ENCODE measurements around the gene POU6F2. TPM values are rescaled to one million over a fixed set of nuclear protein-coding genes. Genes with fewer than 3 reads are reported as not detected.

POU6F2 gene
- total and polyA plus RNA-seq, 12 donors, result 0.03 to 0.31 (median 0.19) TPM; not detected in 9

DNA sequence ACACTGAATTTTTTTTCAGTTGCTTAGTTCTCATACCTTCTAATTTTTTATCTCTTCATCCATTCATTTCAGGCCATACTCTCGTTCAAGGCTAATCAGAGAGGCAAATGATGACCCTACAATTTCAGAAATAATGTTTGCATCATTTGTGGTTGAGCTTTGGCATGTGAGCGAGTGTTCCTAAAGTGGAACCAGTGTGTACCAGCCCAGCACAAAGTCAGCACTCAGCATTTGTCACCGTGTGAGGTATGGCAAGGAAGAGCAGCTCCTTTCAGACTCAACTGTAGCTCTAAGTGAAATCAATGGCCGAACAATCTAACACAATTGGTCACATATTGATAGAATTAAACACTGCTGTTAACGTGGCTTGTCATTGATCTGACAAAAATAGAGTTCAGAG lies 154.6 kb downstream of the POU6F2 start:
- H3K27ac ChIP-seq, result no peak overlapping the region
- H3K4me1 ChIP-seq (replicated peaks in 1 of 2), result no peaks in the 10 kb centered on the region
- no peaks in the 10 kb centered on the region for H3K9me3 ChIP-seq (replicated peaks in 1 of 3)
- DNase-seq, result no peak
- no peak for TF ChIP-seq POLR2A (IDR thresholded peaks at IDR 0.05)
- no peak for TF ChIP-seq CTCF (IDR thresholded peaks at IDR 0.05)
- intact Hi-C loops (cut with DNase I), result no loop called here
- peaks cover 10% of the 10 kb centered on the region for H3K27me3 ChIP-seq
- WGBS, 4 donors, result 64 to 76% (median 71%) methylated on average over 5 of the region's 5 CpGs
- no peaks in the 10 kb centered on the region for H3K36me3 ChIP-seq (replicated peaks in 1 of 2)
- no peak overlapping the region for H3K4me3 ChIP-seq

DNA sequence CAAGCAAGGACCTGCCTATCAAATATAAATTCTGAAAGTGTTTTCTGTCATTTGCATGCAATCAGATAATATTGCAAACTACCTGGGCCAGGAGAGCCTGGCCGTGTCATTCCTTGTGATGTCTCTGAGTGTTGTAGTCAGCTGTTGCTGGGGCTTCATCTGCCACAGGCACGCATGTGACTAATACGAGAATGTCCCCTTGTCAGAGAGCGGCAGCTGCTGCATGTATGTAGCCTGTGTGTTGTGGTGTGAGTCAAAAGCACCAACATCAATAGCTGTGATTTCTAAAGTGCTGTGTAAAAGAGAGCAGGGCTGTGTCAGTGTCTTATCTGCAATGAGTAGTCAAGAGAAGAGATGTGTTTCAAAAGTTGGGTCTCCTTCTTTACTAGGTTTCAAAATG lies 155.4 kb downstream of the POU6F2 start:
- H3K27me3 ChIP-seq, result peaks cover 10% of the 10 kb centered on the region
- 71 to 92% (median 80%) methylated on average over 3 to 4 of the region's 4 CpGs for WGBS, 4 donors

DNA sequence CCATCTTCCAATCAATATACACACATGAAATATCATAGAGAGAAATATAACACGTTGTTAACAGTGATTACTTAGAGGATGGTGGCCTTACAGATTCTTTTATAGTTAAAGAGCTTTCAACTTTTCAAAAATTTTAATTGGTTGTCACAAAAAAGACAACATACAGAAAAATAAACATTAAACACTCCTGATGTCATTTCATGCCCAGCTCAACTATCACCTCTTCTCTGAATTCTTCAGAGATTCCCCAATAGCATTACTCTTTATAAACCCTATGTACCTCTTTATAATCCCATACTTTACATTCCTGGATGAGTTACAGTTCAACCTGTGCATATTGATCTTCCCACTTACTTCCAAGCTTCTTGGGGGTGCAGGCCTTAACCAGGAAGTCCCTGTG lies 159.8 kb downstream of the POU6F2 start:
- no peak overlapping the region for H3K27ac ChIP-seq
- H3K9me3 ChIP-seq (replicated peaks in 1 of 3), result no peaks in the 10 kb centered on the region
- WGBS, 4 donors, result 68 to 82% (median 75%) methylated on average over 1 of the region's 1 CpG
- DNase-seq, result no peak
- H3K4me1 ChIP-seq (replicated peaks in 1 of 2), result no peaks in the 10 kb centered on the region
- no peak overlapping the region for H3K4me3 ChIP-seq
- H3K27me3 ChIP-seq, result peaks cover 6% of the 10 kb centered on the region
- no peaks in the 10 kb centered on the region for H3K36me3 ChIP-seq (replicated peaks in 1 of 2)
- intact Hi-C loops (cut with DNase I), result no loop called here
- TF ChIP-seq CTCF (IDR thresholded peaks at IDR 0.05) (no peak), POLR2A (IDR thresholded peaks at IDR 0.05) (no peak)

More for the DNA sequence above, 155.4 kb downstream of the POU6F2 start:
- intact Hi-C loops (cut with DNase I), result no loop called here
- Histone ChIP-seq H3K36me3 (replicated peaks in 1 of 2) (no peaks in the 10 kb centered on the region), H3K4me3 (no peak overlapping the region), H3K9me3 (replicated peaks in 1 of 3) (no peaks in the 10 kb centered on the region), H3K4me1 (replicated peaks in 1 of 2) (no peaks in the 10 kb centered on the region), H3K27ac (no peak overlapping the region)
- no peak for DNase-seq
- TF ChIP-seq POLR2A (IDR thresholded peaks at IDR 0.05) (no peak), CTCF (IDR thresholded peaks at IDR 0.05) (no peak)

GRCh38 chr7:39142750-39143149 lies 165.0 kb downstream of the POU6F2 start:
- no peak for DNase-seq
- Histone ChIP-seq H3K27me3 (no peaks in the 10 kb centered on the region), H3K4me1 (replicated peaks in 1 of 2) (no peaks in the 10 kb centered on the region), H3K9me3 (replicated peaks in 1 of 3) (no peaks in the 10 kb centered on the region), H3K36me3 (replicated peaks in 1 of 2) (no peaks in the 10 kb centered on the region), H3K27ac (no peak overlapping the region), H3K4me3 (no peak overlapping the region)
- TF ChIP-seq POLR2A (IDR thresholded peaks at IDR 0.05) (no peak), CTCF (IDR thresholded peaks at IDR 0.05) (no peak)
- intact Hi-C loops (cut with DNase I), result no loop called here
- 63 to 90% (median 80%) methylated on average over 1 of the region's 1 CpG for WGBS, 4 donors
